ENCODE measurements around the gene UBP1.
"Not testable (repeated sequence)": the region's sequence is repeated elsewhere in the genome, so short reads cannot be mapped to it uniquely, and the experiment has no call there.

The UBP1 gene

DNA sequence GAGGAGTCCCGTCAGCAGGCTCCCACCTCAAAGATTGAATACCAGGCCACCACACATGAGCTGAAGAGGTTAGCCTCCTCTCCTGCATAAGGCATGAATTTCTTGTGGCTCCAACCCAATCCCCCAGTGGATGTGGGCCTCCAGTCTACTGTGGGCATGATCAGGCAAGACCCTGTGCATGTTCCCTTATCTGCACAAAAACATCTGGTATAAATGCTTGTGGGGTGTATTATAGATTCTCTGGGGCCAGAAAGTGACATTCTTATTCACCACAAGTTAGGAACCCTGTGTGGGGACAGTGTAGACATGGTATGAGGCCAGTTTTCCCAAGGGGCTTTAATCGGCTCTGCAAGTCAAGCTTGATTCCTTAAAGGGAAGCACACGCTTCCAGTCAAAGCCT, 18.2 kb upstream of the UBP1 start:
- H3K36me3 ChIP-seq (replicated peaks; ENCODE audit: low read depth, low read length) = peaks cover 8% of the 10 kb centered on the region
- H3K4me2 ChIP-seq (ENCODE audit: low read length) = no peak overlapping the region
- H3K4me3 ChIP-seq (ENCODE audit: low read length) = no peak overlapping the region
- no peaks in the 10 kb centered on the region for H3K9me3 ChIP-seq (ENCODE audit: insufficient read depth, low read length)
- no peaks in the 10 kb centered on the region for H3K79me2 ChIP-seq (ENCODE audit: low read length)
- no peaks in the 10 kb centered on the region for H4K20me1 ChIP-seq (ENCODE audit: insufficient read depth, low read length)
- H3K4me1 ChIP-seq (ENCODE audit: low read length) = no peaks in the 10 kb centered on the region
- H2AFZ ChIP-seq (ENCODE audit: low read depth, low read length) = no peak overlapping the region
- H3K9ac ChIP-seq (ENCODE audit: low read length) = no peak overlapping the region
- H3K27me3 ChIP-seq (ENCODE audit: low read depth, low read length) = no peaks in the 10 kb centered on the region
- TF ChIP-seq, protein P1, sequence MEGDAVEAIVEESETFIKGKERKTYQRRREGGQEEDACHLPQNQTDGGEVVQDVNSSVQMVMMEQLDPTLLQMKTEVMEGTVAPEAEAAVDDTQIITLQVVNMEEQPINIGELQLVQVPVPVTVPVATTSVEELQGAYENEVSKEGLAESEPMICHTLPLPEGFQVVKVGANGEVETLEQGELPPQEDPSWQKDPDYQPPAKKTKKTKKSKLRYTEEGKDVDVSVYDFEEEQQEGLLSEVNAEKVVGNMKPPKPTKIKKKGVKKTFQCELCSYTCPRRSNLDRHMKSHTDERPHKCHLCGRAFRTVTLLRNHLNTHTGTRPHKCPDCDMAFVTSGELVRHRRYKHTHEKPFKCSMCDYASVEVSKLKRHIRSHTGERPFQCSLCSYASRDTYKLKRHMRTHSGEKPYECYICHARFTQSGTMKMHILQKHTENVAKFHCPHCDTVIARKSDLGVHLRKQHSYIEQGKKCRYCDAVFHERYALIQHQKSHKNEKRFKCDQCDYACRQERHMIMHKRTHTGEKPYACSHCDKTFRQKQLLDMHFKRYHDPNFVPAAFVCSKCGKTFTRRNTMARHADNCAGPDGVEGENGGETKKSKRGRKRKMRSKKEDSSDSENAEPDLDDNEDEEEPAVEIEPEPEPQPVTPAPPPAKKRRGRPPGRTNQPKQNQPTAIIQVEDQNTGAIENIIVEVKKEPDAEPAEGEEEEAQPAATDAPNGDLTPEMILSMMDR (IDR thresholded peaks at IDR 0.05; ENCODE audit: low read depth, low read length) = no peak
- TF ChIP-seq EZH2phosphoT487 (IDR thresholded peaks at IDR 0.05; ENCODE audit: low read depth) = no peak
- H3K27ac ChIP-seq (ENCODE audit: low read length) = no peak overlapping the region

DNA sequence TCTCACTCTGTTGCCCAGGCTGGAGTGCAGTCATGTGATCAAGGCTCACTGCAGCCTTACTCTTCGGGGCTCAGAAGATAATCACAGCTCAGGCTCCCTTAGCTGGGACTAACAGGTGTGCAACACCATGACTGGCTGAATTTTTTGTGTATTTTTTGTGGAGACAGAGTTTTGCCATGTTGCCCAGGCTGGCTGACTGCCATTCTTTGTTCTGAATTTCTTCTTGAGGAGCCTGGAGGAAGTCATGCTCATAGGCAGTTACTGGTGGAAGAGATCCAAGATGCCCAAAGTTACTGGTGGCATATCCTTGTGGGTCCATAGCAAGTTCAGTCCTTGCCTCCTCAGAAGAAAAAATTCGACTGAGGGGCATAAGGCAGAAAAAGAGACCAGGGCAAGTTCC, 16.6 kb upstream of the UBP1 start:
- Histone ChIP-seq H3K27me3 (ENCODE audit: low read depth, low read length) (no peaks in the 10 kb centered on the region), H3K4me3 (ENCODE audit: low read length) (no peak overlapping the region), H3K9me3 (ENCODE audit: insufficient read depth, low read length) (no peaks in the 10 kb centered on the region), H3K36me3 (replicated peaks; ENCODE audit: low read depth, low read length) (peaks cover 8% of the 10 kb centered on the region), H3K9ac (ENCODE audit: low read length) (no peak overlapping the region), H3K79me2 (ENCODE audit: low read length) (no peaks in the 10 kb centered on the region), H3K27ac (ENCODE audit: low read length) (no peak overlapping the region), H2AFZ (ENCODE audit: low read depth, low read length) (no peak overlapping the region), H3K4me1 (ENCODE audit: low read length) (no peaks in the 10 kb centered on the region), H4K20me1 (ENCODE audit: insufficient read depth, low read length) (no peaks in the 10 kb centered on the region), H3K4me2 (ENCODE audit: low read length) (no peak overlapping the region)
- TF ChIP-seq, protein P1 (IDR thresholded peaks at IDR 0.05; ENCODE audit: low read depth, low read length) = no peak
- TF ChIP-seq EZH2phosphoT487 (IDR thresholded peaks at IDR 0.05; ENCODE audit: low read depth) = no peak

DNA sequence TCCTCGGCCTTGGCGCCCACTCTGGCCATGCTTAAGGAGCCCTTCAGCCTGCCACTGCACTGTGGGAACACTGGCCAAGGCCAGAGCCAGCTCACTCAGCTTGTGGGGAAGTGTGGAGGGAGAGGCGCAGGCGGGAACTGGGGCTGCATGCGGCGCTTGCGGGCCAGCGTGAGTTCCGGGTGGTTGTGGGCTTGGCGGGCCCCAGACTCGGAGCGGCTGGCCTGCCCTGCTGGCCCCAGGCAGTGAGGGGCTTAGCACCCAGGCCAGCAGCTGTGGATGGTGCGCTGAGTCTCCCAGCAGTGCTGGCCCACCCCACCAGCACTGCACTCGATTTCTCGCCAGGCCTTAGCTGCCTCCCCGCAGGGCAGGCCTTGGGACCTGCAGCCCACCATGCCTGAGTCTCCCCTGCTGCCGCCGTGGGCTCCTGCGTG, 13.1 kb upstream of the UBP1 start:
- Histone ChIP-seq H3K27ac (ENCODE audit: low read length) (no peak overlapping the region), H3K79me2 (ENCODE audit: low read length) (no peaks in the 10 kb centered on the region)

DNA sequence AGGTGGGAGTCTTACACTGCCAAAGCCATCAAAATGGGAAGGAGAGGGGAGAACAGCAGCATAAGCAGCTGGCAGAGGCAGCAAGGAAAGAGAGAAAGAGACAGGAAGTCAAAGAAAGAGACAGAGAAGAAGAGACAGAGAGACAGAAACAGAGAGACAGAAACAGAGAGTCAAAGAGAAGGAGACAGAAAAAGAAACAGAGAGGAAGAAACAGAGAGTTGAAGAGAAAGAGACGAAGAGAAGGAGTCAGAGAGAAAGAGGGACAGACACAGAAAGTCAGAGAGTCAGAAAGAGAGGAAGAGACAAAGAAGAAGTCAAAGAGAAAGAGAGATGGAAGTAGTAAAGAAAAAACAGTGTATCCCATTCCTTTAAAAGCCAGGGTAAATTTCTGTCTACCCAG, 11.8 kb upstream of the UBP1 start:
- not testable (repeated sequence) for H3K79me2 ChIP-seq (ENCODE audit: low read length); H3K27me3 ChIP-seq (ENCODE audit: low read depth, low read length); H3K27ac ChIP-seq (ENCODE audit: low read length); H2AFZ ChIP-seq (ENCODE audit: low read depth, low read length); H4K20me1 ChIP-seq (ENCODE audit: insufficient read depth, low read length); H3K4me2 ChIP-seq (ENCODE audit: low read length); H3K4me3 ChIP-seq (ENCODE audit: low read length); H3K36me3 ChIP-seq (replicated peaks; ENCODE audit: low read depth, low read length); H3K4me1 ChIP-seq (ENCODE audit: low read length); H3K9me3 ChIP-seq (ENCODE audit: insufficient read depth, low read length); H3K9ac ChIP-seq (ENCODE audit: low read length)

More for the DNA sequence above, 13.1 kb upstream of the UBP1 start:
- Histone ChIP-seq H4K20me1 (ENCODE audit: insufficient read depth, low read length) (no peaks in the 10 kb centered on the region), H2AFZ (ENCODE audit: low read depth, low read length) (no peak overlapping the region), H3K4me3 (ENCODE audit: low read length) (no peak overlapping the region), H3K4me1 (ENCODE audit: low read length) (no peaks in the 10 kb centered on the region), H3K4me2 (ENCODE audit: low read length) (no peak overlapping the region), H3K9ac (ENCODE audit: low read length) (no peak overlapping the region), H3K27me3 (ENCODE audit: low read depth, low read length) (no peaks in the 10 kb centered on the region), H3K36me3 (replicated peaks; ENCODE audit: low read depth, low read length) (peaks cover 6% of the 10 kb centered on the region), H3K9me3 (ENCODE audit: insufficient read depth, low read length) (no peaks in the 10 kb centered on the region)
- no peak for TF ChIP-seq EZH2phosphoT487 (IDR thresholded peaks at IDR 0.05; ENCODE audit: low read depth)

DNA sequence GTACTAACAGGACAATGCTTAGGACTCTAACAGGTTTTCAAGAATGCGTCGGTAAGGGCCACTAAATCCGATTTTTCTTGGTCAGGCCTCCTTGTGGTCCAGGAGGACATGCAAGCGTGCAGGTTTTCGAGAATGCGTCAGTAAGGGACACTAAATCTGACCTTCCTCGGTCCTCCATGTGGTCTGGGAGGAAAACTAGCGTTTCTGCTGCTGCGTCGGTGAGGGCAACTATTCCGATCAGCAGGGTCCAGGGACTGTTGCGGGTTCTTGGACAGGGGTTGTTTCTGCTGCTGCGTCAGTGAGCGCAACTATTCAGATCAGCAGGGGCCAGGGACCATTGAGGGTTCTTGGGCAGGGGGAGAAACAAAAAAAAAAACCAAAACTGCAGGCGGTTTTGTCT, 7.8 kb upstream of the UBP1 start:
- Histone ChIP-seq H3K79me2 (ENCODE audit: low read length) (no peaks in the 10 kb centered on the region), H3K9me3 (ENCODE audit: insufficient read depth, low read length) (no peaks in the 10 kb centered on the region), H3K4me2 (ENCODE audit: low read length) (no peak overlapping the region), H4K20me1 (ENCODE audit: insufficient read depth, low read length) (no peaks in the 10 kb centered on the region), H3K4me3 (ENCODE audit: low read length) (no peak overlapping the region), H3K27ac (ENCODE audit: low read length) (no peak overlapping the region), H3K36me3 (replicated peaks; ENCODE audit: low read depth, low read length) (no peaks in the 10 kb centered on the region), H3K4me1 (ENCODE audit: low read length) (no peaks in the 10 kb centered on the region), H3K9ac (ENCODE audit: low read length) (no peak overlapping the region), H2AFZ (ENCODE audit: low read depth, low read length) (no peak overlapping the region), H3K27me3 (ENCODE audit: low read depth, low read length) (no peaks in the 10 kb centered on the region)
- TF ChIP-seq, protein P1 (IDR thresholded peaks at IDR 0.05; ENCODE audit: low read depth, low read length) = no peak
- TF ChIP-seq EZH2phosphoT487 (IDR thresholded peaks at IDR 0.05; ENCODE audit: low read depth) = no peak

DNA sequence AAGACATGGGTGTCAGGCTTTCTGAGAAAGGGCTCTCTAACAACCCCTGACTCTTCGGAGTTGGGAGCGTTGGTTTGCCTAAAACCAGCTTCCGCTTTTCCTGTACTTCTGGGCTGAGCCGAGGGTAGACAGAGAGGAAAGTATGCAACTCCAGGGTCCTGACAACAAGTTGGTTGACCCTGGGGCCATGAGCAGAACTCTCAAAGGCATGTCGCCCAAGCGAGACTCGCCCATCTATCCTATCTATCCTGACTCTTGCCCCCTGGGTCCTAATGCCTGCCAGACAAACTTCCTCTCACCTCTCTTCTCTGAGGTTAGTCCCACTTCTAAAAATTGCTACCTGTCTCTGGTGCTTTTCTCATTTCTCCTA, 7.0 kb upstream of the UBP1 start:
- not testable (repeated sequence) for H3K4me3 ChIP-seq (ENCODE audit: low read length)

More for the DNA sequence above, 7.0 kb upstream of the UBP1 start:
- H3K4me2 ChIP-seq (ENCODE audit: low read length); H3K9ac ChIP-seq (ENCODE audit: low read length); H3K4me1 ChIP-seq (ENCODE audit: low read length); H3K27ac ChIP-seq (ENCODE audit: low read length); H3K79me2 ChIP-seq (ENCODE audit: low read length); H2AFZ ChIP-seq (ENCODE audit: low read depth, low read length); H3K36me3 ChIP-seq (replicated peaks; ENCODE audit: low read depth, low read length); H3K9me3 ChIP-seq (ENCODE audit: insufficient read depth, low read length); H4K20me1 ChIP-seq (ENCODE audit: insufficient read depth, low read length); H3K27me3 ChIP-seq (ENCODE audit: low read depth, low read length): not testable (repeated sequence)
